HG02852 (cell line): ENCODE results near the gene CAMK1G.

Experiments used
- ATAC-seq: cut with Tn5 transposase; IDR thresholded peaks from one replicate; pipeline ENCODE4 v1.9.1; 2021; ENCODE audit warnings: mild to moderate bottlenecking, moderate library complexity; ENCODE audit not compliant: unreplicated experiment

The CAMK1G gene

GRCh38 chr1:209564849-209565248 lies 18.7 kb upstream of the CAMK1G start:
- no peak for ATAC-seq

- ATAC-seq, result peak; percentile 93
Measured at GRCh38 chr1:209565759-209566678, 17.5 kb upstream of the CAMK1G start.

- no peak for ATAC-seq
Measured at GRCh38 chr1:209567698-209568175, 15.8 kb upstream of the CAMK1G start.

GRCh38 chr1:209569455-209570207 lies 13.9 kb upstream of the CAMK1G start:
- no peak for ATAC-seq

- no peak for ATAC-seq
Measured at GRCh38 chr1:209570743-209571142, 12.8 kb upstream of the CAMK1G start.

- peak; percentile 68 for ATAC-seq
Measured at GRCh38 chr1:209576392-209577197, 6.9 kb upstream of the CAMK1G start.

- ATAC-seq, result no peak
Measured at GRCh38 chr1:209577346-209577745, 6.2 kb upstream of the CAMK1G start.

- ATAC-seq, result no peak
Measured at GRCh38 chr1:209580577-209580976, 2.9 kb upstream of the CAMK1G start.

GRCh38 chr1:209584231-209584672 lies 738 bp downstream of the CAMK1G start:
- ATAC-seq, result no peak

- ATAC-seq, result no peak
Measured at GRCh38 chr1:209585197-209585596, 1.7 kb downstream of the CAMK1G start.

GRCh38 chr1:209585672-209586071 lies 2.2 kb downstream of the CAMK1G start:
- no peak for ATAC-seq

- ATAC-seq, result no peak
Measured at GRCh38 chr1:209586221-209586740, 2.8 kb downstream of the CAMK1G start.

- ATAC-seq, result no peak
Measured at GRCh38 chr1:209587789-209588188, 4.3 kb downstream of the CAMK1G start.

- no peak for ATAC-seq
Measured at GRCh38 chr1:209589440-209589839, 5.9 kb downstream of the CAMK1G start.

GRCh38 chr1:209589863-209590262 lies 6.3 kb downstream of the CAMK1G start:
- no peak for ATAC-seq

GRCh38 chr1:209590405-209590804 lies 6.9 kb downstream of the CAMK1G start:
- ATAC-seq, result no peak

GRCh38 chr1:209593747-209594146 lies 10.2 kb downstream of the CAMK1G start:
- ATAC-seq, result no peak

GRCh38 chr1:209594440-209594839 lies 10.9 kb downstream of the CAMK1G start:
- ATAC-seq, result no peak

GRCh38 chr1:209595028-209595427 lies 11.5 kb downstream of the CAMK1G start:
- ATAC-seq, result no peak

GRCh38 chr1:209595599-209596285 lies 12.2 kb downstream of the CAMK1G start:
- no peak for ATAC-seq
